Tibial nerve (tissue), 4 donors: ENCODE data around the gene VPS13D. TPM values are rescaled to one million over a fixed set of nuclear protein-coding genes. Genes with fewer than 3 reads are reported as not detected.

Source experiments
- DNase-seq, 2 donors: peaks; one replicate each; pipeline ENCODE4 v3.0.0-alpha.2; 2019; ENCODE audit warnings: low spot score in 2 of 2
- H3K27ac ChIP-seq, 4 donors: fragments of 200-600 bp; sonication (generic) in 3 of 4; one replicate each; pipeline ENCODE4 v1.5.1; 2017 to 2019; ENCODE audit warnings: mild to moderate bottlenecking in 1 of 4
- H3K27me3 ChIP-seq, 2 donors: fragments of 200-600 bp; sonication (generic) in 1 of 2; one replicate each; pipeline versions ENCODE4 v1.5.1 to v1.6.0; 2017 to 2019
- H3K36me3 ChIP-seq, 3 donors: fragments of 200-600 bp; sonication (generic); one replicate each; pipeline ENCODE4 v1.5.1; 2018 to 2019
- H3K4me1 ChIP-seq, 4 donors: fragments of 200-600 bp; sonication (generic) in 3 of 4; one replicate each; pipeline ENCODE4 v1.5.1; 2017 to 2019
- H3K4me3 ChIP-seq, 4 donors: fragments of 200-600 bp; sonication (generic) in 3 of 4; one replicate each; pipeline ENCODE4 v1.5.1; 2017 to 2019; ENCODE audit warnings: mild to moderate bottlenecking in 1 of 4, moderate library complexity in 1 of 4
- H3K9me3 ChIP-seq, 4 donors: fragments of 200-600 bp; sonication (generic) in 3 of 4; one replicate each; pipeline ENCODE4 v1.5.1; 2017 to 2019
- EP300 ChIP-seq, 2 donors: sonication (generic); formaldehyde crosslinking; IDR thresholded peaks; one replicate each; pipeline ENCODE4 v1.6.1; 2017; ENCODE audit warnings: antibody characterized with exemption in 2 of 2, mild to moderate bottlenecking in 1 of 2
- POLR2A ChIP-seq, 2 donors: fragments of 450-650 bp; IDR thresholded peaks; one replicate each; pipeline ENCODE4 v1.6.1; 2017; ENCODE audit warnings: antibody characterized with exemption in 2 of 2, mild to moderate bottlenecking in 2 of 2, moderate library complexity in 2 of 2
- WGBS, 2 donors: methylation state at CpG; one replicate each; pipeline ENCODE4 v1.1.5; 2018; 5-methylcytosine and 5-hydroxymethylcytosine counted together
- total RNA-seq, 4 donors: library from RNA; depleted of rRNA; stranded (reverse); fragments of >200 nt; gene quantifications; one replicate each; pipeline ENCODE4 v1.1.0, GENCODE V29; 2016
- TF ChIP-seq, protein P1 (sequence below), 5 experiments: fragments of 200-600 bp in 3 of 5; fragments of 450-650 bp in 2 of 5; sonication (generic) in 3 of 5; IDR thresholded peaks; one replicate each; pipeline ENCODE4 v1.5.1; 2016 to 2019; ENCODE audit warnings: antibody characterized with exemption in 5 of 5, mild to moderate bottlenecking in 3 of 5, moderate library complexity in 2 of 5

The VPS13D gene
- total RNA-seq, 4 donors from 2014 or later = 99.2 to 132 (median 110) TPM

DNA sequence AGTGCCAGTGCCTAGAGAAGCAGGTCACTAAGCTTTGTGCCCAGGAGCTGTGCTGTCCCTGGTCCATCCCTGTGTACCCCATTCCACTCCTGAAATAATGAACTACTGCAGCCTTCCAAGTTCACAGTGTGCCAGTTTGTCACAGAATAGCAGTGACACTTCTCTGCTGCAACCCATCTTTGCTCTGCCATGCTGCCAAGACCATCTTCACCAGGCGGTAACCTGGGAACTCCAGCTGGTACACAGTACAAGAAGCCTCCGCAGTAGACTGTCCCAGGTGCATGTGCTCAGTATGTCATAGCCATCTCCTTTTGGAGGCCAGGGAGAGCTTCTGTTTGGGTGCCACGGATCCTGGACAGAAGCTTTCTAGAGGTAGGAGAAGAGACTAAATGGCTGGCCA is 250.2 kb downstream of the VPS13D start:
- Histone ChIP-seq H3K4me3 (no peak overlapping the region), H3K27me3 (no peaks in the 10 kb centered on the region), H3K36me3 (no peaks in the 10 kb centered on the region), H3K9me3 (no peaks in the 10 kb centered on the region), H3K27ac (peak overlapping the region in 3 of 4 donors; percentile 48 to 81 (median 77)), H3K4me1 (peaks cover 5 to 100% (median 77%) of the 10 kb centered on the region in 4 donors)
- no peak for DNase-seq
- 100% methylated on average over 3 of the region's 3 CpGs for WGBS, 2 donors
- TF ChIP-seq POLR2A (IDR thresholded peaks at IDR 0.05) (no peak), EP300 (IDR thresholded peaks at IDR 0.05) (no peak)
- TF ChIP-seq, protein P1, sequence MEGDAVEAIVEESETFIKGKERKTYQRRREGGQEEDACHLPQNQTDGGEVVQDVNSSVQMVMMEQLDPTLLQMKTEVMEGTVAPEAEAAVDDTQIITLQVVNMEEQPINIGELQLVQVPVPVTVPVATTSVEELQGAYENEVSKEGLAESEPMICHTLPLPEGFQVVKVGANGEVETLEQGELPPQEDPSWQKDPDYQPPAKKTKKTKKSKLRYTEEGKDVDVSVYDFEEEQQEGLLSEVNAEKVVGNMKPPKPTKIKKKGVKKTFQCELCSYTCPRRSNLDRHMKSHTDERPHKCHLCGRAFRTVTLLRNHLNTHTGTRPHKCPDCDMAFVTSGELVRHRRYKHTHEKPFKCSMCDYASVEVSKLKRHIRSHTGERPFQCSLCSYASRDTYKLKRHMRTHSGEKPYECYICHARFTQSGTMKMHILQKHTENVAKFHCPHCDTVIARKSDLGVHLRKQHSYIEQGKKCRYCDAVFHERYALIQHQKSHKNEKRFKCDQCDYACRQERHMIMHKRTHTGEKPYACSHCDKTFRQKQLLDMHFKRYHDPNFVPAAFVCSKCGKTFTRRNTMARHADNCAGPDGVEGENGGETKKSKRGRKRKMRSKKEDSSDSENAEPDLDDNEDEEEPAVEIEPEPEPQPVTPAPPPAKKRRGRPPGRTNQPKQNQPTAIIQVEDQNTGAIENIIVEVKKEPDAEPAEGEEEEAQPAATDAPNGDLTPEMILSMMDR (IDR thresholded peaks at IDR 0.05) = no peak

- Histone ChIP-seq H3K9me3 (no peaks in the 10 kb centered on the region), H3K4me3 (no peak overlapping the region), H3K27ac (peak overlapping the region in 3 of 4 donors; percentile 61 to 81 (median 77)), H3K36me3 (no peaks in the 10 kb centered on the region), H3K4me1 (peaks cover 5 to 100% (median 75%) of the 10 kb centered on the region in 4 donors), H3K27me3 (no peaks in the 10 kb centered on the region)
- TF ChIP-seq EP300 (IDR thresholded peaks at IDR 0.05) = peak in 1 of 2 donors; percentile 66
- TF ChIP-seq, protein P1 (IDR thresholded peaks at IDR 0.05) = no peak
- no peak for DNase-seq
- WGBS, 2 donors = 68 to 75% methylated on average over 5 of the region's 5 CpGs
Measured at GRCh38 chr1:12480748-12481362, 251.0 kb downstream of the VPS13D start.

DNA sequence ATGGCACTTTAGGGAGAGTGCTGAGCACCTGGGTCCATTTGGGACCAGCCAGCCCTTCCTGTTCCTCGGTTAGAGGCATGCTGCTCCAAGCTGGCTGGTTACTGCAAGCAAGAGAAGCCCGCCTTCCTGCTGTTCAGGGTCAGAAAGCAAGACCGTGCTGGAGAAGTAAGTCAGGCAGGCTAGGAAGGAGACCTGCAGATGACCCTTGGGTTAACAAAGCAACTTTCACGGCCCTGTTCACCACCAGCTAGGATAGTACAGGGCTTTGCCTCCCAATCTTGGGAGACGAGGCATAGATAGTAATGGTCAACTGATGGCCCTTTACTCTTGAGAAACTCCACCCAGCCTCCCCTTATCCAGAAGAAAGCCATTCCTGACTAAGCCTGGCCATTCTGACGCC is 252.1 kb downstream of the VPS13D start:
- H3K36me3 ChIP-seq = no peaks in the 10 kb centered on the region
- TF ChIP-seq, protein P1 (IDR thresholded peaks at IDR 0.05) = no peak
- TF ChIP-seq POLR2A (IDR thresholded peaks at IDR 0.05) (no peak), EP300 (IDR thresholded peaks at IDR 0.05) (no peak)
- no peak overlapping the region for H3K4me3 ChIP-seq
- peaks cover 5 to 100% (median 75%) of the 10 kb centered on the region in 4 donors for H3K4me1 ChIP-seq
- no peaks in the 10 kb centered on the region for H3K27me3 ChIP-seq
- H3K9me3 ChIP-seq = no peaks in the 10 kb centered on the region
- H3K27ac ChIP-seq = peak overlapping the region in 2 of 4 donors; percentile 61 to 81
- DNase-seq = no peak
- WGBS, 2 donors = 72 to 77% methylated on average over 6 of the region's 6 CpGs

DNA sequence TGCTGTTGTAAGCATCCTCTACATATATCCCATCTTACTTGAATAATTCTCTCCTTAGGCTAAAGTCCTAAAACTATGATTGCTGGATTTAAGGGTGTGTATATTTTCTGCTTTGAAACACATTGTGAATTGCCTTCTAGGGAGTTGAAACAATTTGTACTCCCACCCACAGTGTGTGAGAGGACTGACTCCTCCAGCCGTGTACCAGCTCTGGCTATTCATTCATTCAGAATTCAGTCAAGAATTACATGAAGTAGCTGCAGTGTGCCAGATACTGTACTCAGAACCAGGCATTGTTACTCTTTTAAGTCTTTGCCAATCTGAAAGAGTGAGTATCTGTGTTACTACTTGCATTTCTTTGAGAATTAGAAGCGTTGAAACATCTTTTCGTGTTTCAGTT is 253.2 kb downstream of the VPS13D start:
- Histone ChIP-seq H3K4me1 (peaks cover 0 to 100% (median 67%) of the 10 kb centered on the region in 4 donors), H3K27me3 (no peaks in the 10 kb centered on the region), H3K4me3 (no peak overlapping the region), H3K9me3 (no peaks in the 10 kb centered on the region), H3K36me3 (no peaks in the 10 kb centered on the region), H3K27ac (peak overlapping the region in 2 of 4 donors; percentile 81 to 86)
- WGBS, 2 donors = 29 to 51% methylated on average over 3 of the region's 3 CpGs
- TF ChIP-seq POLR2A (IDR thresholded peaks at IDR 0.05) (no peak), EP300 (IDR thresholded peaks at IDR 0.05) (peak in 1 of 2 donors; percentile 63)
- TF ChIP-seq, protein P1 (IDR thresholded peaks at IDR 0.05) = no peak
- no peak for DNase-seq

GRCh38 chr1:12485231-12486058 is 255.6 kb downstream of the VPS13D start:
- WGBS, 2 donors = 35 to 41% methylated on average over 12 of the region's 12 CpGs
- peak in 1 of 2 donors; percentile 50 for DNase-seq
- H3K4me1 ChIP-seq = peaks cover 0 to 83% (median 43%) of the 10 kb centered on the region in 4 donors
- peak overlapping the region; percentile 37 to 86 (median 68) for H3K27ac ChIP-seq
- no peaks in the 10 kb centered on the region for H3K27me3 ChIP-seq
- H3K4me3 ChIP-seq = no peak overlapping the region
- TF ChIP-seq EP300 (IDR thresholded peaks at IDR 0.05) (peak in 1 of 2 donors; percentile 43), POLR2A (IDR thresholded peaks at IDR 0.05) (no peak)
- TF ChIP-seq, protein P1 (IDR thresholded peaks at IDR 0.05) = no peak
- H3K9me3 ChIP-seq = no peaks in the 10 kb centered on the region
- H3K36me3 ChIP-seq = peaks cover 0 to 4% (median 0%) of the 10 kb centered on the region in 3 donors
